PC-3 (cell line): ENCODE results near the gene PRRC2B. TPM values are rescaled to one million over a fixed set of nuclear protein-coding genes. Genes with fewer than 3 reads are reported as not detected.

Source experiments
- ATAC-seq: fragments of 200-7000 bp; cut with Tn5 transposase; 2 replicates; pipeline ENCODE4 v1.9.1; 2020; ENCODE audit warnings: mild to moderate bottlenecking, moderate library complexity
- BruUV-seq: library from RNA; stranded (reverse); fragments of 400-500 nt; replicated peaks from 2 replicates; lab custom pipeline; 2021; lab: Mats Ljungman, UMichigan
- CTCF ChIA-PET: fragments of 300-600 bp; sonication (Branson Sonifier 250); formaldehyde crosslinking; loops from one replicate; lab custom pipeline; 2022; ENCODE audit warnings: antibody characterized with exemption; lab: Charles Lee
- POLR2A ChIA-PET: fragments of 300-600 bp; sonication (Branson Sonifier 250); formaldehyde crosslinking; loops from one replicate; lab custom pipeline; 2022; ENCODE audit warnings: antibody characterized with exemption; ENCODE audit not compliant: unreplicated experiment; lab: Charles Lee
- DNase-seq: peaks from one replicate; pipeline ENCODE4 v3.0.0-alpha.2; 2015
- H2AFZ ChIP-seq: fragments of 300-600 bp; sonication (generic); 2 replicates; pipeline ENCODE4 v1.6.0; 2016; ENCODE audit warnings: antibody characterized with exemption, low read length
- H3F3A ChIP-seq: fragments of 300-600 bp; sonication (generic); one replicate; pipeline ENCODE4 v1.6.0; 2017; ENCODE audit warnings: antibody characterized with exemption, low read length, control low read depth, mild to moderate bottlenecking; ENCODE audit not compliant: unreplicated experiment
- H3K27ac ChIP-seq: fragments of 300-600 bp; sonication (generic); 2 replicates; pipeline ENCODE4 v1.5.1; 2016; ENCODE audit warnings: mild to moderate bottlenecking, low read length
- H3K27me3 ChIP-seq: fragments of 300-600 bp; sonication (generic); 2 replicates; pipeline ENCODE4 v1.6.1; 2016; ENCODE audit warnings: low read length, mixed read lengths
- H3K36me3 ChIP-seq: fragments of 300-600 bp; sonication (generic); 2 replicates; pipeline ENCODE4 v1.6.1; 2016; ENCODE audit warnings: low read depth, mixed run types, low read length, mixed read lengths
- H3K4me1 ChIP-seq: fragments of 300-600 bp; sonication (generic); 2 replicates; pipeline ENCODE4 v1.5.1; 2016; ENCODE audit warnings: low read length; ENCODE audit not compliant: insufficient read depth
- H3K4me2 ChIP-seq: fragments of 300-600 bp; sonication (generic); 2 replicates; pipeline ENCODE4 v1.6.0; 2016; ENCODE audit warnings: low read length
- H3K4me3 ChIP-seq: fragments of 300-600 bp; sonication (generic); 2 replicates; pipeline ENCODE4 v1.5.1; 2016; ENCODE audit warnings: mild to moderate bottlenecking, low read length, mixed read lengths
- H3K79me2 ChIP-seq: fragments of 300-600 bp; sonication (generic); 2 replicates; pipeline ENCODE4 v1.6.1; 2017; ENCODE audit warnings: low read length, mixed read lengths
- H3K9ac ChIP-seq: fragments of 300-600 bp; sonication (generic); 2 replicates; pipeline ENCODE4 v1.6.0; 2016; ENCODE audit warnings: mild to moderate bottlenecking, low read length
- H3K9me2 ChIP-seq: fragments of 300-600 bp; sonication (generic); replicated peaks from 2 replicates; pipeline ENCODE4 v1.6.1; 2016; ENCODE audit warnings: mixed run types, low read length, mixed read lengths
- H3K9me3 ChIP-seq: fragments of 300-600 bp; sonication (generic); 2 replicates; pipeline ENCODE4 v1.6.1; 2016; ENCODE audit warnings: low read length, mixed read lengths
- H4K20me1 ChIP-seq: fragments of 300-600 bp; sonication (generic); 2 replicates; pipeline ENCODE4 v1.6.1; 2016; ENCODE audit warnings: low read length, mixed read lengths
- CTCF ChIP-seq: fragments of 300-600 bp; sonication (generic); conservative IDR thresholded peaks from 2 replicates; pipeline ENCODE4 v1.5.1; 2017; ENCODE audit warnings: antibody characterized with exemption, low read depth, mild to moderate bottlenecking, low read length
- EZH2 ChIP-seq: fragments of 300-600 bp; sonication (generic); IDR thresholded peaks from one replicate; pipeline ENCODE4 v1.6.1; 2017; ENCODE audit warnings: antibody characterized with exemption, mild to moderate bottlenecking, low read length; ENCODE audit not compliant: unreplicated experiment
- EZH2phosphoT487 ChIP-seq: fragments of 300-600 bp; sonication (generic); IDR thresholded peaks from 2 replicates; pipeline ENCODE4 v1.6.1; 2018; ENCODE audit warnings: mild to moderate bottlenecking, antibody characterized with exemption, low read length, borderline replicate concordance
- intact Hi-C: fragments of 100-400 bp; cut with micrococcal nuclease; formaldehyde crosslinking; loops from 2 replicates; pipeline ENCODE4 v1.9.0; 2023
- total RNA-seq: library from RNA; depleted of rRNA; stranded (reverse); fragments of >200 nt; gene quantifications from 2 replicates; pipeline ENCODE4 v1.2.3, GENCODE V29; 2014

The PRRC2B gene
- total RNA-seq, 1 experiment from 2014 or later: 46.9 TPM

GRCh38 chr9:131439224-131439623 lies 45.3 kb downstream of the PRRC2B start:
- ATAC-seq (no peak), DNase-seq (no peak)
- BruUV-seq: no TSS peak
- Histone ChIP-seq H3K27me3 (no peaks in the 10 kb centered on the region), H4K20me1 (no peaks in the 10 kb centered on the region), H3K27ac (no peak overlapping the region), H3K4me3 (no peak overlapping the region), H3K36me3 (peaks cover 31% of the 10 kb centered on the region), H3F3A (no peaks in the 10 kb centered on the region), H3K9me2 (no peaks in the 10 kb centered on the region), H3K4me2 (no peak overlapping the region), H3K4me1 (no peaks in the 10 kb centered on the region), H3K9me3 (no peaks in the 10 kb centered on the region), H3K9ac (no peak overlapping the region), H2AFZ (no peak overlapping the region), H3K79me2 (0 out of 2 replicates have a peak, but pooled peaks cover 1% of the 10 kb centered on the region)
- ChIA-PET POLR2A (no interaction called here), CTCF (no interaction called here)
- TF ChIP-seq EZH2 (no peak), EZH2phosphoT487 (no peak), CTCF (no peak)
- intact Hi-C loops: no loop called here

GRCh38 chr9:131441441-131441840 lies 47.6 kb downstream of the PRRC2B start:
- no peaks in the 10 kb centered on the region for H3K9me2 ChIP-seq
- H4K20me1 ChIP-seq: no peaks in the 10 kb centered on the region
- CTCF ChIA-PET: no interaction called here

GRCh38 chr9:131442351-131442750 lies 48.5 kb downstream of the PRRC2B start:
- no TSS peak for BruUV-seq
- peaks cover 32% of the 10 kb centered on the region for H3K36me3 ChIP-seq
- no peaks in the 10 kb centered on the region for H4K20me1 ChIP-seq
- no peak overlapping the region for H3K27ac ChIP-seq
- CTCF ChIA-PET: no interaction called here
- no peak for ATAC-seq
- intact Hi-C loops: no loop called here
- H3K4me1 ChIP-seq: no peaks in the 10 kb centered on the region
- POLR2A ChIA-PET: no interaction called here
- no peaks in the 10 kb centered on the region for H3F3A ChIP-seq
- no peak overlapping the region for H2AFZ ChIP-seq
- DNase-seq: no peak
- no peaks in the 10 kb centered on the region for H3K27me3 ChIP-seq
- no peaks in the 10 kb centered on the region for H3K9me2 ChIP-seq
- H3K79me2 ChIP-seq: no peaks in the 10 kb centered on the region
- no peaks in the 10 kb centered on the region for H3K9me3 ChIP-seq
- H3K4me2 ChIP-seq: no peak overlapping the region
- TF ChIP-seq EZH2 (no peak), CTCF (no peak), EZH2phosphoT487 (no peak)
- H3K4me3 ChIP-seq: no peak overlapping the region
- H3K9ac ChIP-seq: no peak overlapping the region

More at GRCh38 chr9:131441441-131441840, 47.6 kb downstream of the PRRC2B start:
- POLR2A ChIA-PET: no interaction called here
- peaks cover 38% of the 10 kb centered on the region for H3K36me3 ChIP-seq
- H3K27me3 ChIP-seq: no peaks in the 10 kb centered on the region
- no TSS peak for BruUV-seq
- H3K9me3 ChIP-seq: no peaks in the 10 kb centered on the region
- H3K4me2 ChIP-seq: no peak overlapping the region
- DNase-seq: no peak
- no peaks in the 10 kb centered on the region for H3K4me1 ChIP-seq
- H2AFZ ChIP-seq: no peak overlapping the region
- TF ChIP-seq EZH2phosphoT487: no peak
- TF ChIP-seq EZH2: no peak
- no peak for TF ChIP-seq CTCF
- intact Hi-C loops: no loop called here
- no peak for ATAC-seq
- H3K9ac ChIP-seq: no peak overlapping the region
- H3K79me2 ChIP-seq: no peaks in the 10 kb centered on the region
- no peaks in the 10 kb centered on the region for H3F3A ChIP-seq
- no peak overlapping the region for H3K27ac ChIP-seq
- no peak overlapping the region for H3K4me3 ChIP-seq
